Smooth muscle cell (in vitro differentiated cells): Measurements from ENCODE around the gene ASCC2. TPM values are rescaled to one million over a fixed set of nuclear protein-coding genes. Genes with fewer than 3 reads are reported as not detected.

Experiments
- DNase-seq: peaks from one replicate; lab custom pipeline; 2025; ENCODE audit not compliant: unreplicated experiment; lab: John Stamatoyannopoulos, UW
- H2AFZ ChIP-seq: fragments of 200-600 bp; sonication (generic); 2 replicates; pipeline ENCODE4 v1.6.0; 2016; ENCODE audit warnings: antibody characterized with exemption, low read depth, mild to moderate bottlenecking
- H3F3A ChIP-seq: fragments of 200-600 bp; sonication (generic); 2 replicates; pipeline ENCODE4 v1.6.0; 2017; ENCODE audit warnings: antibody characterized with exemption, low read depth
- H3K27ac ChIP-seq: fragments of 200-600 bp; sonication (generic); 2 replicates; pipeline ENCODE4 v1.5.1; 2016; ENCODE audit warnings: low read depth, mild to moderate bottlenecking
- H3K27me3 ChIP-seq: fragments of 200-600 bp; sonication (generic); 2 replicates; pipeline ENCODE4 v1.6.1; 2016; ENCODE audit warnings: low read depth, mild to moderate bottlenecking
- H3K36me3 ChIP-seq: fragments of 200-600 bp; sonication (generic); 2 replicates; pipeline ENCODE4 v1.5.1; 2016; ENCODE audit warnings: low read depth
- H3K4me1 ChIP-seq: fragments of 200-600 bp; sonication (generic); 2 replicates; pipeline ENCODE4 v1.5.1; 2016; ENCODE audit warnings: low read depth
- H3K4me2 ChIP-seq: fragments of 200-600 bp; sonication (generic); 2 replicates; pipeline ENCODE4 v1.6.0; 2016; ENCODE audit warnings: mild to moderate bottlenecking
- H3K4me3 ChIP-seq: fragments of 200-600 bp; sonication (generic); 2 replicates; pipeline ENCODE4 v1.5.1; 2016; ENCODE audit warnings: mild to moderate bottlenecking
- H3K79me2 ChIP-seq: fragments of 200-600 bp; sonication (generic); 2 replicates; pipeline ENCODE4 v1.6.0; 2016; ENCODE audit warnings: low read depth, mild to moderate bottlenecking
- H3K9ac ChIP-seq: fragments of 200-600 bp; sonication (generic); 2 replicates; pipeline ENCODE4 v1.6.0; 2016; ENCODE audit warnings: low read depth
- H3K9me3 ChIP-seq: fragments of 200-600 bp; sonication (generic); replicated peaks from 2 replicates; pipeline ENCODE4 v1.5.1; 2016; ENCODE audit warnings: low read depth
- H4K20me1 ChIP-seq: fragments of 200-600 bp; sonication (generic); 2 replicates; pipeline ENCODE4 v1.6.0; 2016; ENCODE audit warnings: low read depth
- WGBS: methylation state at CpG from one replicate; pipeline ENCODE4 v1.1.7; 2016; ENCODE audit warnings: low lambda C conversion rate; 5-methylcytosine and 5-hydroxymethylcytosine counted together
- polyA plus RNA-seq: library from polyadenylated mRNA; unstranded; fragments of >200 nt; fragmentation: Nextera tagmentation; extraction: Ambion mirVana; gene quantifications from 2 replicates; pipeline ENCODE4 v1.2.1, GENCODE V29; 2016
- total RNA-seq: library from RNA; depleted of rRNA; stranded (reverse); fragments of >200 nt; gene quantifications from 2 replicates; pipeline ENCODE4 v1.2.3, GENCODE V29; 2014
- TF ChIP-seq, protein P1 (sequence below): fragments of 200-600 bp; sonication (generic); IDR thresholded peaks from 2 replicates; pipeline ENCODE4 v1.5.1; 2017; ENCODE audit warnings: borderline replicate concordance, mild to moderate bottlenecking, antibody characterized with exemption; ENCODE audit not compliant: insufficient read depth, poor library complexity, severe bottlenecking

Gene ASCC2
- total and polyA plus RNA-seq, 2 experiments from 2014 or later = 32.1 to 58.9 TPM

DNA sequence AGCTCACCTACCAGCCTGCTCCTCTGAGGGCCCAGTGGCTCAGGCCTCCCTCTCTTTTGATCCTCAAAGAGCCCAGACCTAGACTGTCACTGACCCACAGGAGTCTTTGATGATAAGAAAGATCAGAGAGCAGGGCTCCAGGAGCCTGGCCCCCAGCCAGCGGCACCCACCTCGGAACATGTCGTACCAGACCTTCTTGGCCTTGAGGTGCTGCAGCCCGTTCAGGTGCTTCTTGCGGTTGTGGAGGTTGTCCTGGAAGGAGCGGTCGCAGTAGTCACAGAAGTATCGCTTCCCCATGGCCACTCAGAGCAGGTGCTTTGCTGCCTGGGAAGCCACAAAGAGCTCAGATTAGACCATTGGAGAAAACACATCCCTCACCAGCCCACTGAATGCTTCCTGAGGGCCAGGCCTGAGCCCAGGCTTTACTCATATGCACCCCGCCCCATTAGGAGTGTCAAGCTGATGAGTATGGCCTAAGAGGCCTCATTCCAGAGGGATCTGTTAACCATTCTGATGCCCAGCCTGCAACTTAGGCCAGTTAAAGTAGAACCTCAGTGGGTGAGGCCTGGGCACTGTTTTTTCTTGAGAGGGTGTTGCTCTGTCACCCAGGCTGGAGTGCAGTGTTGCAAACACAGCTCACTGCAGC lies 89.7 kb downstream of the ASCC2 start:
- no peaks in the 10 kb centered on the region for H3K79me2 ChIP-seq
- H3K4me1 ChIP-seq = no peaks in the 10 kb centered on the region
- no peak overlapping the region for H3K4me2 ChIP-seq
- 98% methylated on average over 9 of the region's 9 CpGs for WGBS
- no peaks in the 10 kb centered on the region for H3K36me3 ChIP-seq
- H3K9ac ChIP-seq = no peak overlapping the region
- no peaks in the 10 kb centered on the region for H3F3A ChIP-seq
- no peak overlapping the region for H2AFZ ChIP-seq
- H4K20me1 ChIP-seq = peaks cover 4% of the 10 kb centered on the region
- no peak overlapping the region for H3K4me3 ChIP-seq
- DNase-seq = no peak
- H3K9me3 ChIP-seq = no peaks in the 10 kb centered on the region
- H3K27me3 ChIP-seq = no peaks in the 10 kb centered on the region
- TF ChIP-seq, protein P1, sequence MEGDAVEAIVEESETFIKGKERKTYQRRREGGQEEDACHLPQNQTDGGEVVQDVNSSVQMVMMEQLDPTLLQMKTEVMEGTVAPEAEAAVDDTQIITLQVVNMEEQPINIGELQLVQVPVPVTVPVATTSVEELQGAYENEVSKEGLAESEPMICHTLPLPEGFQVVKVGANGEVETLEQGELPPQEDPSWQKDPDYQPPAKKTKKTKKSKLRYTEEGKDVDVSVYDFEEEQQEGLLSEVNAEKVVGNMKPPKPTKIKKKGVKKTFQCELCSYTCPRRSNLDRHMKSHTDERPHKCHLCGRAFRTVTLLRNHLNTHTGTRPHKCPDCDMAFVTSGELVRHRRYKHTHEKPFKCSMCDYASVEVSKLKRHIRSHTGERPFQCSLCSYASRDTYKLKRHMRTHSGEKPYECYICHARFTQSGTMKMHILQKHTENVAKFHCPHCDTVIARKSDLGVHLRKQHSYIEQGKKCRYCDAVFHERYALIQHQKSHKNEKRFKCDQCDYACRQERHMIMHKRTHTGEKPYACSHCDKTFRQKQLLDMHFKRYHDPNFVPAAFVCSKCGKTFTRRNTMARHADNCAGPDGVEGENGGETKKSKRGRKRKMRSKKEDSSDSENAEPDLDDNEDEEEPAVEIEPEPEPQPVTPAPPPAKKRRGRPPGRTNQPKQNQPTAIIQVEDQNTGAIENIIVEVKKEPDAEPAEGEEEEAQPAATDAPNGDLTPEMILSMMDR = no peak
- no peak overlapping the region for H3K27ac ChIP-seq

GRCh38 chr22:29747832-29748231 lies 90.2 kb downstream of the ASCC2 start:
- Histone ChIP-seq H2AFZ (no peak overlapping the region), H3K4me2 (no peak overlapping the region), H3K4me3 (no peak overlapping the region), H4K20me1 (peaks cover 4% of the 10 kb centered on the region), H3K4me1 (no peaks in the 10 kb centered on the region), H3K27me3 (no peaks in the 10 kb centered on the region), H3F3A (no peaks in the 10 kb centered on the region), H3K9me3 (no peaks in the 10 kb centered on the region), H3K9ac (no peak overlapping the region), H3K79me2 (no peaks in the 10 kb centered on the region), H3K36me3 (no peaks in the 10 kb centered on the region), H3K27ac (no peak overlapping the region)
- no peak for DNase-seq
- TF ChIP-seq, protein P1 = no peak
- 90% methylated on average over 7 of the region's 7 CpGs for WGBS

GRCh38 chr22:29744902-29745301 lies 93.2 kb downstream of the ASCC2 start:
- H3K4me3 ChIP-seq = no peak overlapping the region
- no peak overlapping the region for H3K27ac ChIP-seq
- WGBS = 90% methylated on average over 8 of the region's 8 CpGs
- H4K20me1 ChIP-seq = no peaks in the 10 kb centered on the region
- H3F3A ChIP-seq = no peaks in the 10 kb centered on the region
- H3K27me3 ChIP-seq = no peaks in the 10 kb centered on the region
- TF ChIP-seq, protein P1 = no peak
- no peaks in the 10 kb centered on the region for H3K4me1 ChIP-seq
- no peaks in the 10 kb centered on the region for H3K79me2 ChIP-seq
- no peaks in the 10 kb centered on the region for H3K9me3 ChIP-seq
- H3K9ac ChIP-seq = no peak overlapping the region
- no peak overlapping the region for H2AFZ ChIP-seq
- DNase-seq = no peak
- H3K36me3 ChIP-seq = no peaks in the 10 kb centered on the region
- H3K4me2 ChIP-seq = no peak overlapping the region

DNA sequence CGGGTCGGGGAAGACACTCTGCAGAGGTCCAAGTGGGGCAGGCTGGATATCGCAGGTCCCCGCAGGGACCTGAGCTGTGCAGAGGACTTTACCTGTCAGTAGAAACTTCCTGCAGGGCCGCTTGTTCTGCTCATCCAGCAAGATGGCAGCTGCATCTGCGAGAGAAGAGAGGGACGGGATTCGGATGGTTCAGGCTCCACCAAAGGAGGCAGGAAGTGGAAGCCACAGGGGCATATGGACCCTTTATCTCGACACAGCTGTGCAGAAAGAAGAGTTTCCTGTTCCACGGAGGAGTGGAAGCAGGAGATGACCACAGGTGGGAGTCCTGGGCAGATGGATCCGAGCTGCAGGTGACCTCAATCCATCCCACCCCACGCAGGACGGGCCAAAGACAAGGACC lies 95.7 kb downstream of the ASCC2 start:
- no peaks in the 10 kb centered on the region for H3K4me1 ChIP-seq
- H3K27ac ChIP-seq = no peak overlapping the region
- H3K27me3 ChIP-seq = no peaks in the 10 kb centered on the region
- no peaks in the 10 kb centered on the region for H3F3A ChIP-seq
- no peak for DNase-seq
- H3K36me3 ChIP-seq = no peaks in the 10 kb centered on the region
- H4K20me1 ChIP-seq = no peaks in the 10 kb centered on the region
- H3K79me2 ChIP-seq = no peaks in the 10 kb centered on the region
- no peak overlapping the region for H3K4me2 ChIP-seq
- H2AFZ ChIP-seq = no peak overlapping the region
- 94% methylated on average over 13 of the region's 13 CpGs for WGBS
- H3K4me3 ChIP-seq = no peak overlapping the region
- H3K9me3 ChIP-seq = no peaks in the 10 kb centered on the region
- TF ChIP-seq, protein P1 = no peak
- no peak overlapping the region for H3K9ac ChIP-seq
